HG03342 (cell line): ENCODE measurements around the gene TET1.
A peak's percentile ranks its signal among the peaks of the same experiment; 100 is the strongest.
"Not testable (repeated sequence)": the region's sequence is repeated elsewhere in the genome, so short reads cannot be mapped to it uniquely, and the experiment has no call there.

ENCODE experiments used
- ATAC-seq: cut with Tn5 transposase; IDR thresholded peaks from one replicate; pipeline ENCODE4 v1.9.1; 2021; ENCODE audit warnings: mild to moderate bottlenecking, moderate library complexity; ENCODE audit not compliant: unreplicated experiment

The TET1 gene

GRCh38 chr10:68562661-68563570 lies 2.8 kb downstream of the TET1 start:
- no peak for ATAC-seq

- no peak for ATAC-seq
These were observed 4.6 kb downstream of the TET1 start for GRCh38 chr10:68564712-68565111.

DNA sequence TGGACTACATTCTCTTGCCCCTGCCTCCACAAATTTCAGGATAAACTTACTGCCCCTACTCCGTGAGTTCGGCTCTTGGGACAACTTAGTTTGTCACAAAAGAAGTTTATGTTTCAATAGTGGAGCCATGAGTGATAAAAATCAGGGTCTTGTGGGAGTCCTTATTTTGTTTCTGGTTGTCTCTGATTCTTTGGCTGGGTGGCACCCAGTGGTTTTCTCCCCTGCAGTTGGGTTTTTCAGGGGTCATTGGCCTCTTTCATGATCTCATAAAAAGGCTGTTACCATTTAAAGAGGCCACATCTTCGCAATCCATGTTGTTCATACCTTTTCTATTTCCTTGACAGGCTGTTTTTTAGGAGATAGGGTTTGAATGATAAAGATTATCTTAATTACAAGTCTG lies 5.5 kb downstream of the TET1 start:
- ATAC-seq, result no peak

DNA sequence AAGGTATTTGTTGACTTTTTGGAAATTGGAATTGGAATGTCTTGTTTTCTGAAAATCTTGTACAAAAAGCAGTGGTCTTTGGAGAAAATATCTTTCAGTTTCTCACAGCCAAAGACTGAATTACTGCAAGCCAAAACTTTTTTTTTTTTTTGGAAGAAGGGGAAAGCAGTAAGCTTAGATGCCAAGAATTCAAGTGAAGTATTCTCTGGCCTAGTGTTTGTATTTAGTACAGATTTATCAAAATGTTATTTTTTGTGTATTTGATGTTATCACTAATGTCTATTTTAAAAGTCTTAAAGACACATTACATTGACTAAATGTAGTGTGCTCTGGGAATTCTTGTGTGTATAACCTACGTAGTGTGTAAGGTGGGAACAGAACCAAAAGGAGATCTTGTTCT lies 6.2 kb downstream of the TET1 start:
- ATAC-seq, result no peak

GRCh38 chr10:68566955-68567354 lies 6.8 kb downstream of the TET1 start:
- ATAC-seq, result no peak

GRCh38 chr10:68572151-68572550 lies 12.0 kb downstream of the TET1 start:
- ATAC-seq, result no peak

GRCh38 chr10:68574051-68574450 lies 13.9 kb downstream of the TET1 start:
- no peak for ATAC-seq

DNA sequence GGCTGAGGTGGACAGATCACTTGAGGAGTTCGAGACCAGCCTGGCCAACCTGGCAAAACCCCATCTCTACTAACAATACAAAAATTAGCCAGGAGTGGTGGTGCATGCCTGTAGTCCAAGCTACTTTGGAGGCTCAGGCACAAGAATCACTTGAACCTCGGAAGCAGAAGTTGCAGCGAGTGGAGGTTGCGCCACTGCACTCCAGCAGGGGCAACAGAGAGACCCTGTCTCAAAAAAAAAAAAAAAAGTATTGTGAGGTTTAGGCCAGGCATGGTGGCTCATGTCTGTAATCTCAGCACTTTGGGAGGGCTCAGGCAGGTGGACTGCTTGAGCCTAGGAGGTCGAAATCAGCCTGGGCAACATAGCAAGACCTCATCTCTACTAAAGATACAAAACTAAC lies 16.0 kb downstream of the TET1 start:
- ATAC-seq, result no peak

DNA sequence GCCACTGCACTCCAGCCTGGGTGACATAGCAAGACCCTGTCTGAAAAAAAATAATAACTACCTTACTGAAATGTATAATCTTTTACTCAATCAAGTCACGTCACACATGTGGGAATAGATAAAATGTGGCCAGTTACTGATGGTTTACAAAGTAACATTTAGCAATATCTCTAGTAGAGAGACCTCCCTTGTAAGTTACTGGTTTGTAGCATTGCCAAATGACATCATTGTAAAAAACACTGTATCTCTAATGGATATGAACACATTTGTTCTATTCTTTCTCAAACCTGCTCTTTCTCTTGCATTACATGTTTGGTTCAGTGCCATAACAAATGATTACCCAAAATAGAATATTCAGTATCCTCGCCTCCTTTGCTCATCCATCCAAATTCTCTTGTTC lies 18.8 kb downstream of the TET1 start:
- ATAC-seq, result no peak

DNA sequence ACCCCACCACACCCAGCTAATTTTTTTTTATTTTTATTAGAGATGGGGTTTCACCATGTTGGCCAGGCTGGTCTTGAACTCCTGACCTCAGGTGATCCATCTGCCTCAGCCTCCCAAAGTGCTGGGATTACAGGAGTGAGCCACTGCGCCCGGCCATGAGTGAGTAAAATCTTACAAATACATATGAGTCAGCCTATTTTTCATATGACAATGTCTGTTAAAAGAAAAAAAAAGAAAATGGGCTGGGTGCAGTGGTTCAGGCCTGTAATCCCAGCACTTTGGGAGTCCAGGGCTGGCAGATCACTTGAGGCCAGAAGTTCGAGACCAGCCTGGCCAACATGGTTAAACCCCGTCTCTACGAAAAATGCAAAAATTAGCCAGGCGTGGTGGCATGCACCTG lies 24.1 kb downstream of the TET1 start:
- ATAC-seq, result not testable (repeated sequence)

DNA sequence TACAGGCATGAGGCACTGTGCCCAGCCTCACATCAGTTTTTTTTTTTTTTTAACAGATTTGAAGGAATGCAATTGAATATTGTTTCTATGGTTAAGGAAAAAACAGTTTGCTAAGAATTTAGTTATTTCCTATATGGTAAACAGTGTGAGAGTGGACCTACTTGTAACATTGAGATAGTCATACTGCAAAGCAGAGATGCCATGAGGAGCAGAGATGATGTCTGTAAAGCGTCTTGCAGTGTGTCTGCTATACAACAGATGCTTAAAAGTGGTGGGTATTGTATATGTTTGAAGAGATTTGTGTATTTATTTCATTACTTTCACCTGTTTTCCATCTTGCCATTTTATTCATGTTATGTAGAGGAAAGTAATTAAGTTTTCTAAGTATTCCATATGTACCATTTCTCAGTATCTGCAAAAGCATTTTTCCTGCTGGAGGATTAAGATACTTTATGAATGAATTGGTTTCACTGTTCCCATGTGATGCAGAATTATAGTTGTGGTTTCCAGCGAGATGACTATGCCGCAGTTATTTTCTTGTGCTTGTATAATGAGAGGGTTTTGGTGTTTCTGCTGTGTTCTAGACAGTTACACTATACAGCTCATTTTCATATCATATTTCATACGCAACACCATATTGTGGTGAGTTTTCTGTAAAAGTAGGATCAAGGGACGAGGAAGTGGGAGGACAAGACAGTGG lies 26.6 kb downstream of the TET1 start:
- no peak for ATAC-seq

DNA sequence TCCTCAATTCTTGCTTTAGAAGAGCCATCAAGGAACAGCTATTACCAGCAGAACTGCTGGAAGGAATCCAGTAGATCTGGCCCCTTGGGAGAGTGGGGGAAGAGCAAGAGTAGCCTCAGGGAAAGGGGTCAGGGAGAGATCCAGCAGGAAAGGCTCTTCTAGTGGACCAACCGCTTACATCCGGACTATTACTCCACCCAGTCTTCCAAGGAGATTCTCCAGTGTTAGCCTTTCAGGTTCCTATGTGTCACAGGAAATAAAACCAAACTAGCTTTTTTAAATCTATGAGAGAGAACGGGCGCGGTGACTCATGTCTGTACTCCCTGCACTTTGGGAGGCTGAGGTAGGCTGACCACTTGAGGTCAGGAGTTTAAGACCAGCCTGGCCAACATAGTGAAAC lies 34.3 kb downstream of the TET1 start:
- ATAC-seq, result no peak

- no peak for ATAC-seq
These were observed 35.4 kb downstream of the TET1 start for GRCh38 chr10:68595513-68595912.

DNA sequence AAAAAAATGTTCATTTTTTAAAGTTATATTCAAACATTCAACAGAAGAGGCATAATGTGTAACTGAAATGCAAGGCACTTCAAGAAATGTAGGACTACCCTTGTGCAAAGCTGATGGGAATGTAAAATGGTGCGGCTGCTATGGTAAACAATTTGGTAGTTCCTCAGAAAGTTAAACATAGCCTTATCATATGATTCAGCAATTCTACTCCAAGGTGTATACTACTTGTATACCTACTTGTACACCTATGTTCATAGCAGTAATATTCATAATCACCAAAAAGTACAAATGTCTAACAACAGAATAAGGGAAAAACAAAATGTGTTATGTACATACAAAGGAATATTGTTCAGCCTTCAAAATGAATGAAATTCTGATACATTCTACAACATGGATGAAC lies 37.3 kb downstream of the TET1 start:
- no peak for ATAC-seq

DNA sequence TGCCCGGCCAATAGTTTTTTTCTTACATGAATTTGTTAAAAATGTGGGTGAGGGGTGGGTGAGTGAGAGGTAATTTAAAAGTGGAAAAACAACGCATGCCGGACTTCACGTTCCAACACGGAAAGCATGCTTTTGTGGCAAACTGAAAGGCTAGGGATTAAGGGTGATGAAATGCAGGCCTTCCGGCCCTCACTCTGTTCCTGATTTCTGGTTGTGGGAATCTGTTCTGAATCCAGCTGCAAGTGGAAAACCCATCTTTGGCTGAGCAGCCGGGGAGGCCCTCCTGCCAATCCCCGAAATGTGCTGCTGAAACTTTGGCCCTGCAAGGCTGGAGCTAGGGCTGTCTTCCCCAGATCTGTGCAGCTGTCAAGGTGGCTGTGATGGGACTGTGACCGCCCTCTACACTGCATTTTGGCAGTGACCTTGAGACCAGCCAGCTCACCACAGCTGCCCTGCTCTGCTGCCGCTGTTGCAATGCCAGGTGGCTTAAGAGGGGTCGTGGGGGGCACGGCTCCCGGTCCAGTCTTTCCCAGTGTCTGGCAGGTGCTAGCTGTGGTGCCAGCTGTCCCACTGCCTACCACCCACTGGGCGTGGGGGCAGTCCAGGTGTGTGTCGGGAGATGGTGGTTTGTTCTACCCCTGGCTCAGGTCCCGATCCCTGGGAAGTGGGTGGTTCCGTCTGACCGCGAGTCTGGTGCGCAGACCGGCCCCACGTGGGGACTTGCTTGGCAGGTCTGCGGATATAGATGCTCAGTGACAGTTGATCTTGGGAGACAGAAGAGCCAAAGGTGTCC lies 39.0 kb downstream of the TET1 start:
- no peak for ATAC-seq

GRCh38 chr10:68599771-68600040 lies 39.6 kb downstream of the TET1 start:
- ATAC-seq, result no peak

- ATAC-seq, result peak; percentile 96
These were observed 40.1 kb downstream of the TET1 start for GRCh38 chr10:68600041-68600778.

GRCh38 chr10:68601501-68602265 lies 41.5 kb downstream of the TET1 start:
- ATAC-seq, result no peak

- no peak for ATAC-seq
These were observed 42.3 kb downstream of the TET1 start for GRCh38 chr10:68602434-68602833.

- ATAC-seq, result no peak
These were observed 43.6 kb downstream of the TET1 start for GRCh38 chr10:68603766-68604165.
